Fibroblast of skin of right biceps (primary cell): ENCODE results near the gene PTRH1.
A peak's percentile ranks its signal among the peaks of the same experiment; 100 is the strongest.

Source experiments
- DNase-seq: peaks from one replicate; pipeline ENCODE4 v3.0.0-alpha.2; 2013

The PTRH1 gene

DNA sequence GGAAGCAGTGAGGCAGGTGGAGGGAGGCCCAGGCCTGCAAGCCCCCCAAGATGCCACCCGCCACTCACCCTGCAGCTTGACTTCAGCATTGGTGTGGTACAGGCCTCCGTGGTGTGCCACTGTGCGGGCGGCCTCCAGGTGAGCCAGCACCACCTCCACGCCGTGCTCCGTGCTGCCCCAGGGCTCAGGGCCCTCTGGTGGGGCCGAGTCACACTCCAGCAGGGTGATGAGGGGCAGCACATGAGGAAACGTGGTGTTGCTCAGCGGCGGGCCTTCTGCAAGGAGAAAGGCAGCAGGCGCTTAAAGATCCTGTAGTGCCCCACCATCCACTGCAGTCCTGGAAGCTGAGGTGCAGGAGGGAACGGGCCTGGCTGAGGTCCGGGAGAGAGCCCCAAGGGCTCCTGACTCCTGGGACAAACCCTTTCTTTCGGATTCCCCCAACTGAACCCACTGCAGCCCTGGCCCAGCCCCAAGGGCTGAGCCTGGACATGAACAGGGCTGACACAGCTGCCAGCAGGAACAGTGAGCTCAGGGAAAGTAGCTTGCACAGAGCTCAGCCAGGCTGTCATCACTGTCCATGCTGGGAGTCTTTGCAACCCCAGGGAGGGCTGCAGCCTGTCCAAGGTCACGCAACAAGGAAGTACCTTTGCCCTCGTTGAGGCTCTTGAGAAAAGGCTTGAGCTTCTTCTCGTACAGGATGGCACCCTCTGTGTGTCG lies 24.3 kb upstream of the PTRH1 start:
- DNase-seq = no peak

DNA sequence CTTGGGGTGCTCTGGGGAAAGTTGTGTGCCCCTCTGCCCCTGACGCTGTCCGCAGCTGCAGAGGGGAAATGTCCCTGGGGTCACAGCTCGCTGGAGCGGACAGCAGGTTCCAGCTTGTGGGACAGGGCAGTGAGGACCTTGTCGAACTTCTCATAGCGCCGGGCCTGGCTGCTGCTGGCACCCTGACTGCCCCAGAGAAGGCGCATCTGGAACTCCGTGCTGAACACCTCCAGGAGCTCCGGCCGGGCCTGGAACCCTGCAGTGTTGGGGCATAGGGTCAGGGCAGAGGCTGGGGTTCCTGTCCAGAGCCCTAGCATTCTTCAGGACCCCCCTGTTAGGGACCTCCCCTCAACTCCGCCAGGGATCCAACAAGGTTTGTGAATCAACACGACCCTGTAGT lies 23.2 kb upstream of the PTRH1 start:
- no peak for DNase-seq

DNA sequence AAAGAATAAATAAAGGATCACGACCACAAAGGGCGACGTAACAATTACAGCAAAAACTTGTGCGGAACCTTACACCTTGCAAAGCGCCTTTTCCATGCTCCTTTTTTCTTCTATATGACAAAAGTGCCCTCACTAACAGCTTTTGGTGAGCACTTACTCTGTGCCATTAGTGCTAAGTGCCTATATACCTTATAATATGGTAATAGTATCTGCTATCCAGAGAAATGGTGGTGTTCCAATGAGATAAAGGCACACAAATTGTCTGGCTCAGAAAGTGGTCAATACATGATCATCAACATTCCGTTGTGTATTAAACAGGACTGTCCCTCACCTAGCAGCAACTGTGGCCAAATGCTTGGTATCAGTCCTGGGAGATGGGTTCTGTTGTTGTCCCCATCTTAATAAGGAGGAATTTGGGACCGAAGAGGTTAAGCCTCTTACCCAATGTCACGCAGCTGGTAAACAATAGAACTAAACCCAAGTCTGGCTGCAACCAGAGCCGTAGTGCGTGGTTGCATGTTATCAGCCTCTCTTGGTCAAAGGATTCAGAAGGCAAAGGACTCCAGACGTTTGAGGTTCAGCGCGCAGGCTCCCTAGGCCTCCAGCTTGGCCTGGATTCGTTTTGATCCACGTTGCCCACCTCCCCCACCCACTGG lies 20.2 kb upstream of the PTRH1 start:
- no peak for DNase-seq

DNA sequence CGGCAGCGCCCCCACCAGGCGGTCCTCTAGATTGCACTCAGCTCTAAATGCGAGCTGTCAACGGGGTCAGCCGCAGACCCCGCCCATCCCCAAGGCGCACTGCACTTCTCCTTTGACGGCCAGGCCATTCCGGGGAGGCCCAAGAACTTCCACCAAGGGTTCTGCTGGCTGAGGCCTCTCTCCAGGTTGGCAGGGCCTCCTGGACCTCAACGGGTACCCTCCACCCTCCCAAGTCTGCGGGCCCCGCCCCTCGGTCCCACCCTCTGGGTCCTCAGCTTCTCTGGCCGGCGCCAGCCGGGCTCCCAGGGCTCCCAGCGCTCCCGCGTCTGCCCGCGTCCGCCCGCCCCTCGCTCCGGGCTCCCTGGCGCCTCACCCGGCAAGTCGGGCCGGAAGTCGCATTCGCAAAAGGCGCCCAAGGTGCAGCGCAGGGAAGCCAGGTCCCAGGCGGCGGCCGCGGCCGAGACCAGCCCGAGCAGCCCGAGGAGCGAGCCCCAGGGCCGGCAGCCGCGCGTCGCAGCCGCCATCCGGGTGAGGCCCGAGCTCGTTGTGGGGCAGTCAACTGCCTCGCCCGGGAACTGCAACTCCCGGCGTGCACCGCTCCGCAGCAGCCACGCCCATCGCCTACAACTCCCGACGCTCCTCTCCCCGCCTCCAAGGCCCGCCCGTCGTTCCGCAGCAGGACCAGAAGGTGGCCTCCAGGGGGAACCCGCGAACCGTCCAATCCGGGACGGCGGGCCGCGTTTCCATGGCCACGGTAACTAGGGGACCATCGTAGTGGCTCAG lies 19.5 kb upstream of the PTRH1 start, which contains the start of gene TOR2A:
Gene TOR2A (minus strand): TSS at position 548 of the 783 bp plus-strand sequence. CDS start 24 bp downstream, at position 524.
- peak; percentile 96 for DNase-seq

DNA sequence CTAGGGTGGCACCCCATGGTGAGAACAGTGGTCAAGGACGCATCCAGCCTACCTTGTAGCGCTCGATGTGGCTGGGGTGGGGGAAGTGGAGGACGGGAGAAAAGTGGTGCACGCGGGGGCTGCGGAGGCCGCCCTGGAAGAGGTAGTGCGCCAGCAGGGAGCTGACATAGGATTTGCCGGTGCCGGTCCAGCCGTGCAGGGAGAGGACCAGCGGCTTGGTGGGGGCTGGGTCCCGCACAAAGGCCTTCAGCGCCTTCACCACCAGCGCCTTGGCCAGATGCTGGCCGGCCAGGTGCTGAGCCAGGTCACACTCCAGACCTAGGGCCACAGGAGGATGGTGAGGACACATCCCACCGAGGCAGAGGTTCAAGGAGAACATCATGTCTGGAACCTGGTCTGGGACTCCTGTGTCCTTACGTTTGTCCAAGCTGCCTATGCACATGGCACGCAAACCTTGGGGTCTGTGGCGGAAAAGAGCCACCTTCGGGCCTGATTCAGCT lies 18.8 kb upstream of the PTRH1 start:
- no peak for DNase-seq

DNA sequence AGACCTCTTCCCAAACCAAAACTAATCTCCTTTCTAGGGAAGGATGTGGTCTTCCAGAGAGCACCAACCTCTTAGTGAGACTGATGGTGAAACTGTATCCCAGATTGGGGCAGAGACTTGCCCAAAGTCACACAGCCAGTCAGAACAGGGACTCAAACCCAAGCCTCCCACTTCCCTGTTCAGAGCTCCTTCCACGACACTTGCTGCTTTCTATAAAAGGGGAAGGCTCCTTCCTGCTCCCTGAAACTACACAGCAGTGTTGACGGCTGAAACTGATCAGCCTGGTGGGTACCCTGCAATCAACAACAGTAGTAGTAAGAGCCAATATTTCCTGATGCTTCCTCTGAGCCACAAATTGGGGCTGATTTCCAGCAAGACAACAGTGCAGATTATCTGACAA lies 18.2 kb upstream of the PTRH1 start:
- DNase-seq = no peak

DNA sequence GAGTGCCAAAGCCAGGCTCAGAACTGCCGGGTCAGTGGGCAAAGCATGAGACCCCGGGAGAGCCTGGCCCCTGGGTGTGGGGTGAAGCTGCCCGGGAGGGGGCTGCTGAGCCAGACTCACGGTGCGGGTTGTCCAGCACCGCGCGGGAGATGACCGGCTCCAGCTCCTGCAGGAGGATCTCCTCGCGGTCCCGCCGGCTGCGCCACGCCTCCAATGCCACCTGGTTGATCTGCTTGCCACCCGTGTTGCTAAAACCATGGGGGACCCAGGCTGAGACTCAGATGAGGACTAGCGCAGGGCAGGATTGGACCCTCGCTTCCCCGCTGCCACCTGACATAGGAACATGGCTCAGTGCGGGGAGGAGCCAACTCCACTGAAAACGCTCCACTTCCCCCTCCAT lies 17.0 kb upstream of the PTRH1 start:
- no peak for DNase-seq

DNA sequence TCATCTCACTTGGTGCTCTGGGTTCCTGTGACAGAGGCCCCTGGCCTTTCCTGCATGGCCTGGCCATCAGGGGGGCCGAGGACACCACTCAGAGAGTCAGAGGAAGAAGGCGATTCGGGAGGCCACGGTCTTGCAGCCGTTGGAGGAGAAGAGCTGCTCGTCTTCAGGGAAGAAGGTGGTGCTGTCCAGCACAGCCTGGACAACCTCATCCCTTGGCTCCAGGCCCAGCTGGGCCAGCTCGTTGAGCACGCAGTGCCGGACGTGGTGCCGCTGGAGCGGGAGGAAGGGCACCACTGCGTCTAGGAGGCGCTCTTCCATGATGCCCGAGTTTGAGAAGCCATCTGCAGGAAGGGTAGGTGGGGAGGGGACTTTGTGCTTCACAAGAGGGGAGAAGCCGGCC lies 16.5 kb upstream of the PTRH1 start:
- no peak for DNase-seq

DNA sequence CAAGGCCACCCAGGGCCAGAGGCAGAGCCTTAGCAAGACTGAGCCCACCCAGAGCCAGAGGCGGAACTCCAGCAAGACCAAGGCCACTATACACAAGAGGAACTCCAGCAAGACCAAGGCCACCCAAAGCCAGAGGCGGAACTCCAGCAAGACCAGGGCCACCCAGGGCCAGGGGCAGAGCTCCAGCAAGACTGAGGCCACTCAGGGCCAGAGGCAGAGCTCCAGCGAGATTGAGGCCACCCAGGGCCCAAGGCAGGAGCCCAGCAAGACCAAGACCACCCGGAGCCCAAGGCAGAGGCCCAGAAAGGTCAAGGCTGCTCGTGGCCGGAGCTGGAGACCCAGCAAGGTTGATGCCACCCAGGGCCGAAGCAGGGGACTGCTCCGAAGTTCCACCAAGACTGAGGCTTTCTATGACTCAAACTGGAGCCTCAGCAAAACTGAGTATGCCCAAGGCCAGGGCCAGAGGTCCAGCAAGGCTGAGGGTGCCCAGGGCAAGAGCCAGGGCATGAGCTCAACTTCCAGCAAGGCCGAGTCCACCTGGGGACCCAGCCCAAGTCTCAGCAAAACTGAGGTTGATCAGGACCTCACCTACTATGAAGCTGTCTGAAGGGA lies 15.4 kb upstream of the PTRH1 start:
- no peak for DNase-seq

DNA sequence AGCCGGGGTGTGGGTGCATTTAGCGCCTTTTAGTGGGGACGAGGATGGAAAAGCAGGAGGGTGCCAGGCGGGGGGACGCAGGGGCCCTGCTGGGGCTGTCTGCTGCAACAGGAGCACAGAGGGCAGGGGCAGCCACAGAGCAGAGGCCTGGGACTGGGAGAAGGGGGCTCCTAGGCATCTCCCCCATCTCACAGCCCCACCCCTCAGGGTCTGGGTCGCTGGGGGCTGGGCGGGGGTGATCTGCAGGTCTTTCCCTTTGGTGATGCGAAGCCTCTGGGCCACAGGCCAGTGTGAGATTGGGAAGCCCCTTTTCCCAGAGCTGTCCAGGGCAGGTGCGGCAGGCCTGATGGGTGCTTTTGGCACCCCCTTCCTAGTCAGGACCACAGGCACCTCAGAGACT lies 14.8 kb upstream of the PTRH1 start:
- no peak for DNase-seq

DNA sequence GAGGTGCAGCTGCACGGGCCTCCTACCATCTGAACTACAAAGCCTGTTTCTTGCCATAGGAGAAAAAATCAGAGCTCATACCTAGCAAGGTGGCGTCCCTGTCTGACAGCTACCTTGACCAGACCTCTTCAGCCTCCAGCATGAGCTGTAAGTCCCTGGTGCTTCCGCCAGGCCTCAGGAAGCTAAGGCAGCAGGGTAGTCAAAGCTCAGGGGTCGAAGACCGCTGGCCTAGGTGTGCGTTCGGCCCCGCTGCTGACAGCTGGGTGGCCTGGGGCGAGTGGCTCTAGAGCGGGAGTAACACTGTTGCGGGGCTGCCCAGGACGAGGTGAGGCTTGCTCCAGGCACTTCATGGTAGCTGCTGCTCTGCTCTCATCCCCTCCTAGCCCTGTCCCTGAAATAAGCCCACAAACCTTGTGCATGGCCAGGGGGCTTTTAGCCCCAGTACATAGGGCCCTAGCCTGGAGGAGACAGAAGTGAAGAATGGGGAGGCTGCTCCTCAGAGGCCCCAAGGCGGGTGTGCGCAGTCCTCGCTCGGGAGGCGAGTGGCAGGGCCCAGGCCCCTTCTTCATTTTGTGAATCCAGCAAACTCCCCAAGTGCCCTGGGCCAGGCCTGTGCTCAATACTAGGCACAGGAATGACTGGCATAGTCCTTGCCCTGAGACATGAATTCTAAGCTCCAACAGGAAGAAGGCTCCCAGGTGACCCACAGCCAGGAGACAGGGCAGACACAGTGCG lies 14.2 kb upstream of the PTRH1 start:
- DNase-seq = no peak

DNA sequence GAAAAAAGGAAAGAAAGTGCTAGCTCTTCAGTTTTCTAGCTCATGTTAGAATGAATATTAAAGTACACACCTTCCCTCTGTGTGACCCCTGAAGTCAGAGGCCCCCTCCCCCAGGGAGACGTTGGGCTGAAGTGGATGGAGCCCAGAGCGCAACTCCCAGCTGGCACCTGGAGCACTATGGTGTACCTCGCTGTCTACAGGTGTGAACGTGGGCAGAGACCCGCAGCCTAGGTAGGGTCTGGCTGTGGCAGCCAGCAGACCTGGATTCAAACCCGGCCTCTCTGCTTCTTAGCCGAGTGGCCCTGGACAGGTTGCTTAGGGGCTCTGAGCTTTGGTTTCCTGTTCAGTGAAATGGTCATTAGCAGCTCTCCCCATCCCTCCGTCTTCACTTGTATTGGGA lies 13.3 kb upstream of the PTRH1 start:
- no peak for DNase-seq

DNA sequence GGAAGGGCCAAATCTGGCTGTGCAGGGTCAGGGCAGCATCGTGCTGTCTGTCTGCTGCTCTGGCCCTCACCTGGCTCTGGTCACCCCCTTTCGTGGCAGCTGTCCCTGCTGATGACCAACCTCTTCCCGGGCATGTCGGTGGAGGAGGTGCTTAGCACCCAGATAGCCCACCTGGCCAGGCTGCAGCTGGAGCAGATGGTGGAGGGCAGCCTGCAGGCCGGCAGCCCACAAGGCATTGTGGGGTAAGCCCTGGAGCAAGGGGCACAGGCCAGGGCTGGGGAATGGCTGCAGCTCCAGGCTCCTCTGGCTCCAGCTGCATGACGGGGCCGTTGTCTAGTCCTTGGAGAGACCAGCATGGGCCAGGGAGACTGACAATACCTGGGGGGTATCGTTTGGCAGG lies 11.4 kb upstream of the PTRH1 start:
- no peak for DNase-seq

DNA sequence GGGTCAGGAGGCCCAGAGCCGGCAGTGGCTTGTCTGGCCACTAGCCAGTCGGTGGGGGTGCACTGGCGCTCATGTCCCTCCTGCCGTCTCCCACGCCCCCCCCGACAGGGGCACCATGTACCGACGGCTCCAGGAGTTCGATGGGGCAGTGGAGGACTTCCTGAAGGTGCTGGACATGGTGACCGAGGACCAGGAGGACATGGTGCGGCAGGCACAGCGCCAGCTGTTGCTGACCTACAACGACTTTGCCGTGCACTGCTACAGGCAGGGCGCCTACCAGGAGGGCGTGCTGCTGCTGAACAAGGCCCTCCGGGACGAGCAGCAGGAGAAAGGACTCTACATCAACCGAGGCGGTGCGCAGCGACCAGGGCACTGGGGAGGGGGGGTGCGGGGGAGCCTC lies 8.5 kb upstream of the PTRH1 start:
- no peak for DNase-seq

DNA sequence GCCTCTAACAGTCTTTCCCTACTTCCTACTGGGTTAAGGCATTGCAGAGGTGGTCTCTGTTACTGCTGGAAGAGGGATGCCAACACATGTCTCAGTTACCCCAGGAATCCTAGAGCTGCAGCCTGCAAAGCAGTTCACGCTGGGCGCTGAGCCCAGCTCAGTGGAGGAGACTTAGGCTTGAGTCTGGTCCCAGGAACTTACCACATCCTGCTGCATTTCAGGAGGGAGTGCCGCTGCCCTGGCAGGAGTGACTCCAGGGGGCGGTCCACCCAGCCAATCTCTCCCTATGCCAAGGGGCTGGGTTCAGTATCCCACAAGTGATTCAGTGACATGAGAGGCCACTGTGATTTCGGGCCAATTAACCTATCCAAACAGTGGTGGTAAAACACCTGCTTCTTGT lies 8.0 kb upstream of the PTRH1 start:
- peak; percentile 66 for DNase-seq

DNA sequence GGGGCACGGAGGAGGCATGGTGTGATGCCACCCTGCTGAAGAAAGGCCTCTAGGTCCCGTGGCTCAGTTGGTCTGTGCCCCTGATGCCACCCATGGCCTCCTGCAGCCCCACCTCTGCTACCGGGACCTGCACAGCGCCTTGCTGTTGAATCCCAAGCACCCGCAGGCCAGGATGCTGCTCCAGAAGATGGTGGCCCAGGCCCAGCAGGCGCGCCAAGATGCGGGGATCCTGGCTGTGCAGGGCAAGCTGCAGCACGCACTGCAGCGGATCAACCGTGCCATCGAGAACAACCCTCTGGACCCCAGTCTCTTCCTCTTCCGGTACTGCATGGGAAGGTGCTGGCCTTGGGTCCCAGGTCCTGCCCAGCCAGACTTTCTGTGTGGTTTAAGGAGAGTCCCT lies 7.5 kb upstream of the PTRH1 start:
- DNase-seq = no peak

DNA sequence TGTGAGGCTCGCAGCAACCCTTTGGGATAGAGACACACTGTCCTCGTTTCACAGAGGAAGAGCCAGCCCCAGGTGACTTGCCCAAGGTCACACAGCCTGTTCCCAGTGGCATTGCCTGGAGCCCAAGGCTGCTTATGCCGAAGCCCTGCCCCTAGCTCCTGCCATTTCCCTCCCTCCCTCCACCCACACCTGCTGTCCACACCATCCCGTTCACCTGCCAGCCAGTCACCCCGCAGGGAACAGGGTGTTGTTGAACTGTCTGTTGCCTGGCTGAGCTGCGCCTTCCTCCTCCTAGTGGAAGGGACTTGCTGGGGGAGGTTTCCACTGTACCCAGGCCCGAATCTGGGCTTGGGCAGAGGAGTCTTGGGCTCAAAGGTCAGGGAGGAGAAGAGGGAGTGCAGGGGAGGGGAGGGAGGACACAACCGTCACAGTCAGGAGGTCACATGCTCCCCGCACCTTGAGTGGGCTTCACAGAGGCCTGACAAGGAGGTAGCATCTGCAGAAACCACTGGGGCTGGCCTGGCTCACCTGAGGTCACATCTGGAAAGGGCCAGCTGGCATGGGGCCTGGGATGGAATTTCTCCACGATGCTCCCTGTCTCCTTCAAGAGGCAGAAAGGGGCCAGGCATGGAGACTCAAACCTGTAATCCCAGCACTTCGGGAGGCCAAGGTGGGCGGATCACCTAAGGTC lies 6.7 kb upstream of the PTRH1 start:
- DNase-seq = no peak

DNA sequence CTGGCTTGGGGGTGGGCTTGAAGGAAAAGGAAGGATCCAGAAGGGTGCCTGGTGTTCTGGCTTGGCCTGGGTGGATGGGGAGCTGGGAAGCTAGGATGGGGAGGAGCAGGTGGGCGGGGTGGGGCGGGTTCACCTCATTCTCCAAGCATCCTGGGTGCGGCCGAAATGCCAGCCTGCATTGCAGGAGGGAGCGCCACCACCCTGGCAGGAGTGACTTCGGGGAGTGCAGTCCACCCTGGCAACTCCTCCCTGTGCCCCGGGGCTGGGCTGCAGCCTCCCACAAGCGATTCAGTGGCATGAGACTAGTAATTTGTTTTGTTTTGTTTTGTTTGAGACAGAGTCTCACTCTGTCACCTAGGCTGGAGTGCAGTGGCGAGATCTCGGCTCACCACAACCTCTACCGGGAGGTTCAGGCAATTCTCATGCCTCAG lies 5.9 kb upstream of the PTRH1 start:
- no peak for DNase-seq

DNA sequence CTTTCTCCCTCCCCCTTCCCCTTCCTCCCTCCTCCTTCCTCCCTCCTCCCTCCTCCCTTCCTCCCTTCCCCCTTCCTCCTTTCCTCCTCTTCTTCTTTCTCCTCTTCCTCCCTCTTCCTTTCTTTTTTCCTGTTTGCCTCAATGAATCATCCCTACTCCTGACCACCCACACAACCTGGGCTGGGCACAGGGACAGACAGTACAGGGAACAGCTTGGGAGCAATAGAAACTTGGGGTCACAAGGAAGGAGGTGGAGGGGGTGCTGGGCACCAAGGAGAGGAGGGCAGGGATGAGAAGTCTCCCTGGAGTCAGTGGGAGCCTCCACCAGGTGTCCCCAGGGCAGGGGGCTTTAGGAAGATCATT lies 5.4 kb upstream of the PTRH1 start:
- no peak for DNase-seq

DNA sequence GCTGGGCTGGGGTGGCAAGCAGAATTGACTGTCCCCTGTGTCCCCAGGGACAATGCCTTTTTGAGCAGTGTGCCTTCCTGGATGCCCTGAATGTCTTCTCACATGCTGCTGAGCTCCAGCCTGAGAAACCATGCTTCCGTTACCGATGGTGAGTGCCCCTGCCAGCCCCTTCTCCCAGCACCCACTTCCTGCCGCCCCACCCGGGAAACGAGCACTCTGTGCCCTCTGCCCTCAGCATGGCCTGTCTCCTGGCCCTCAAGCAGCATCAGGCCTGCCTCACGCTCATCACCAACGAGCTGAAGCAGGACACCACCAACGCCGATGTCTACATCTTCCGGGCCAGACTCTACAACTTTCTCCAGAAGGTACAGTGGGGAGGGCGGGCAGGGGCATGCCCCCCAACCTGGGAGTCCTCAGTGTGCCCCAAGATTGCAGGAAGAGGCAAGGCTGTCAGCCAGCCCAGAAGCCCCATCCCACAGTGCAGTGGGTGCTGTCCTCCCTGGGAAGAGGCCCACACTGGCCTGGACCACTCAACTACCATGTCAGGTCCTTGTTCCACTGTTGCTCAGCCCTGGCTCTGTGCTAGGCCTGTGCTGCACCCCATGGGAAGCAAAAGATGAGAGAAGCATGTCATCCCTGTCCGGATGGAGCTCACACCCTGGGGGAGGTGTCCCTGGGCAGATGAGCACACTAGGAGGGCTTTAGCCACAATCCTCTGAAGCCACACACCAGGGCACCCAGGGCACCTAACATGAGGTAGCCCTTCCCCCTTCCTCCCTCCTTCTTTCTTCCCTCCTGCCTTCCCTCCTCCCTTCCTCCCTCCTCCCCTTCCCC lies 4.8 kb upstream of the PTRH1 start:
- no peak for DNase-seq

DNA sequence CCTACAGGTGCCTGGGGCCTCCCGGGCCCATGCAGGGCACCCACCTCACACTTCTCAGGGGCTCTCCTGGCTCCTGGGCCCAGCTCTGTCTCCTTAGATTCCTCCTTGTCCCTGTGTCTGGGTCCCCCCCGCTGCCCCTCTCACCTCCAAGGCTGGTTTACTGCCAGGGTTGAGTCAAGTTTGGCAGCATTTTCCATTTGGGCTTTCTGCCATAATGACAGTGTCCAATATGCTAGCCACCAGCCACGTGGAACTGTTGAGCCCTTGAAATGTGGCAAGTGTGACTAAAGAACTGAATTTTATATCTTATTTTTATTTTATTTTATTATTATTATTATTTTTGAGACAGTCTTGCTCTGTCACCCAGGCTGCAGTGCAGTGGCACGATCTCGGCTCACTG lies 2.3 kb upstream of the PTRH1 start:
- DNase-seq = no peak
